Astrocyte of the cerebellum (primary cell): ENCODE data around the gene KCND3.

ENCODE experiments used
- DNase-seq: peaks from one replicate; pipeline ENCODE4 v3.0.0-alpha.2; 2011; ENCODE audit warnings: low read depth
- H3K4me3 ChIP-seq: 2 replicates; pipeline ENCODE4 v1.5.1; 2011; ENCODE audit warnings: mild to moderate bottlenecking, low read depth, low read length, moderate library complexity
- in situ Hi-C: cut with HindIII; loops from 2 replicates; pipeline ENCODE4 v1.10.0; 2017; ENCODE audit warnings: low sequenced_read_pairs
- TF ChIP-seq, protein P1 (sequence below): IDR thresholded peaks from 2 replicates; pipeline ENCODE4 v1.5.1; 2012; ENCODE audit warnings: low read length, low read depth, moderate library complexity, mild to moderate bottlenecking; ENCODE audit errors: missing control alignments

The KCND3 gene

DNA sequence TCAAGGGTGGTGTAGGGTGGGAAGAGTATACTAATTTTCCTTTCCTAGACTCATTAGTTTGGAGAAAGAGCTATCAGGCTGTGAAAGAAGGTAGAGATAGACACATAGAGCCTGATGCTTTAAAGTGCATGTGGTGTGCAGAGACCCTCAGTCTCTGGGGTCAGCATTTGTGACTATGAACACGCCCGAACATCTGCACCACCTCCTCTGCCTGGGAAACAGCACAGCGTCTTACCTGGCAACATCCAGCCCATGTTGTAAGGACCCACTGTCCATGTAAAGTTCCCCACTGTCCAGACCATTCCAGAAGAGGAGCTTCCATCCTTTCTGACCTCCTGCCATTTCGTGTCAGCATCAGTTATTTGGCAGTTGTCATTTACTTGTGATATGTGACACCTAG lies 83.4 kb downstream of the KCND3 start:
- DNase-seq = no peak
- in situ Hi-C loops = no loop called here
- TF ChIP-seq, protein P1, sequence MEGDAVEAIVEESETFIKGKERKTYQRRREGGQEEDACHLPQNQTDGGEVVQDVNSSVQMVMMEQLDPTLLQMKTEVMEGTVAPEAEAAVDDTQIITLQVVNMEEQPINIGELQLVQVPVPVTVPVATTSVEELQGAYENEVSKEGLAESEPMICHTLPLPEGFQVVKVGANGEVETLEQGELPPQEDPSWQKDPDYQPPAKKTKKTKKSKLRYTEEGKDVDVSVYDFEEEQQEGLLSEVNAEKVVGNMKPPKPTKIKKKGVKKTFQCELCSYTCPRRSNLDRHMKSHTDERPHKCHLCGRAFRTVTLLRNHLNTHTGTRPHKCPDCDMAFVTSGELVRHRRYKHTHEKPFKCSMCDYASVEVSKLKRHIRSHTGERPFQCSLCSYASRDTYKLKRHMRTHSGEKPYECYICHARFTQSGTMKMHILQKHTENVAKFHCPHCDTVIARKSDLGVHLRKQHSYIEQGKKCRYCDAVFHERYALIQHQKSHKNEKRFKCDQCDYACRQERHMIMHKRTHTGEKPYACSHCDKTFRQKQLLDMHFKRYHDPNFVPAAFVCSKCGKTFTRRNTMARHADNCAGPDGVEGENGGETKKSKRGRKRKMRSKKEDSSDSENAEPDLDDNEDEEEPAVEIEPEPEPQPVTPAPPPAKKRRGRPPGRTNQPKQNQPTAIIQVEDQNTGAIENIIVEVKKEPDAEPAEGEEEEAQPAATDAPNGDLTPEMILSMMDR = no peak

DNA sequence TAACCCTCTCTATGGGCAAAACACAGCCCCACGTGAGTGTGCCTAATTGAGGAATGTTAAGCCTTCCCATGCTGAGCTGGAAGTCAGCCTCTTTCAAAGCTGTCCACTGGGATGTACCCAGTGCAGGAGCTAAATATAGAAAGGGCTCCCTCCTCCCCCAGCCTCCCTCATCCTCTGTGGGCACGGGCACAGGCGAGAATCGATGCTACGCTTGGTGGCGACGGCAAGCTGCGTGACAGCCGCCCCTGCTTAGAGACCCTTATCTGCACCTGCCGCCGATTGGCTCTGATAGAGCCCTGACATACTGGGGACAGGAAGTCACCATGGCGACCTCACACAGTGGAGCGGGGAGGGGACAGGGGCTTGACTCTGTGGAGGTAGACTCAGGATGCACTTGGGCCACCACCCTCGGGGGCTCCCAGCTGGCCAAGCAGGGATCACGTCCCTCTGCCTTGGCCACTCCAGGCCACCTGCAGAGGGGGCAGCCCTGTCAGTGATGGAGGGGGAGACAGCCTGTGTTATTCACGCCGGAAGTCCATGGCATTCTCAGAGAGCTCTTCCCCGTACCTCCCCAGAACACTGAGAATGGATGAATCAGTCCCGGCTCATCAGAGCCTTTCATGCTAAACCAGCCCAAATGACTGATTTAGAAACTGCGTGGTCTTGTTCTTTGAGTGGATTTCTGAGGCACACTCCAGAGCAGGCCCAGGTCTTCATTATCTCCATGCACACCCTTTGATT lies 84.8 kb downstream of the KCND3 start:
- TF ChIP-seq, protein P1 = no peak
- DNase-seq = peak; percentile 23
- H3K4me3 ChIP-seq = no peak overlapping the region

More for the DNA sequence above, 83.4 kb downstream of the KCND3 start:
- no peak overlapping the region for H3K4me3 ChIP-seq

DNA sequence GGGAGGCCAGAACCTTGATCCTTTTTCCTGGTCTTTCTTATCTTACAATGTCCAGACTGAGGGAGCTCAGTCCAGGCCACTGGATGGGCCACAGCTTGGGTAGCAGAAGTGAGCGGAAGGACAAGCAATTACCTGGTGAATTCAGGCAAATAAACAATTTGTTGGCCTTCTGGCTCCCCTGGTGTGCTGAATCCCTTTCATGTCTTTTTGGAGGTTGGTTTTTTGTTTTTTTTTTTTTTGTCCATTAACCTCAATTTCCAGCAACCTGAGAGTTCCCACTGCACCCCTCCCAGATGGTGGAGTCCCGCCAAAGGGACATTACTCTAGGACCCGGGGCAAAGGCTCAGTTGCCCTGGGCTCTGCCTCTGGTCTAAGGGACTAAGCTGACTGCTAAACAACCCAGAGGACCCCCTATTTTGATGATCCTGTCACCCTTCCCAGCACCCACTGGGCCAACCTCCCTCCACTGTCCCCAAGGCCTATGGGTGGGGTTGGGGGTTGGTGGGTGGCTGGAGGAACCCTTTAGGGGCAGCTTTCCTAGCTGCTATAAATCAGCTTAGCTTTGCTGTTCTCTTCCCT lies 85.5 kb downstream of the KCND3 start:
- in situ Hi-C loops = no loop called here
- TF ChIP-seq, protein P1 = no peak

More for the DNA sequence above, 84.8 kb downstream of the KCND3 start:
- in situ Hi-C loops = no loop called here

DNA sequence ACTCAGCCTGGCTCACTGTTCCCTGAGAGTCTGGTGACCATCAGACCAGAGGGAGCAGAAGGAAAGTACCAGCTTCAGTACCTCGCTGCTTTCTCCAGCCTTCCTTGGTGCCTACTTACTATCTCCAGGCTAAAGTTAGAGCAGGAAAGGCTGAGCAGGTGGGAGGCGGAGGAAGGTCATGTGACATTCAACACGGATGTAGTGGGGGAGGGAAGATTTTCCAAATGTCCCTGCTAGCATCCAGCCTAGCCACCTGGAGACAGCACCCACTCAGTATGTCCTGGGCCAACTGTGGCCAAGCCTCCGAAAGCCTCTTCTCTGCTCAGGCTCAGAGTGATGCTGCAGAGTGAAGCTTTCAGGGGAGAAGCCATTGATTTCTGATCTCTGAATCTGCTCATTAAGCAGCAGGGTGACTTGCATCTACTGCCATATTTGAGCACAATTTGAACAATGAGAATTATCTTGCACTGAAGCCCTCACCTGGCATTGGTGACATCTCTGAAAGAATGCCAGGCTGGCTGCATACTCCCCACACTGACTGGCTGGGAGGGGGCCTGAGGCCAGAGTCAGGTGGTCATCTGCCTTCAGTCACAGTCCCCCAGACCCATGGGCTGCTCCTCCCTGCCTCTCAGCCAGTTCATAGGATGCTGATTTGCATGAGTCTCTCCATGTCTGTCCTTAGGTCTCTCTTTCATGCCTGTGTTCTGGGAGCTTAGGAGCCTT lies 86.2 kb downstream of the KCND3 start:
- DNase-seq = no peak
- in situ Hi-C loops = no loop called here
- H3K4me3 ChIP-seq = no peak overlapping the region
- TF ChIP-seq, protein P1 = no peak

More for the DNA sequence above, 85.5 kb downstream of the KCND3 start:
- H3K4me3 ChIP-seq = no peak overlapping the region
- DNase-seq = no peak

DNA sequence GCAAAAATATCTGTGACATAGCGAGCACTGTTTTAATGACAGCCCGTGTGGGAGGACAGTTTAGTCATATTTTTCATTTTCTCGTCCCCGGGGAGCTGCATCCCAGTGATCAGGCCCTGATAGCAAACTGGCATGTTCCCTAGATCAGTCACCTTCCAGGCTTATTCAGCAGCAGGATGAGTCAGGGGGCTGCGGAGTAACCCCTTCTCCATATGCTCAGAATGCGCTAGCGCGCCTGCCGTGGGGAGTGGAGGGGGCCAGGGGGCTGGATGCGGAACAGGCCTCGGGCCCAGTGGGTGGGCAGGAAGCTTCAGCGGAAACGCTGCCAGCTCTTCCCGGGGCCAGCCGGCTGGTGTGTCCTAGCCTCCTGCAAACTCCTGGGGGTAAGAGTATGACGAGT lies 94.0 kb downstream of the KCND3 start:
- in situ Hi-C loops = no loop called here
- no peak overlapping the region for H3K4me3 ChIP-seq
- no peak for DNase-seq
- TF ChIP-seq, protein P1 = no peak

DNA sequence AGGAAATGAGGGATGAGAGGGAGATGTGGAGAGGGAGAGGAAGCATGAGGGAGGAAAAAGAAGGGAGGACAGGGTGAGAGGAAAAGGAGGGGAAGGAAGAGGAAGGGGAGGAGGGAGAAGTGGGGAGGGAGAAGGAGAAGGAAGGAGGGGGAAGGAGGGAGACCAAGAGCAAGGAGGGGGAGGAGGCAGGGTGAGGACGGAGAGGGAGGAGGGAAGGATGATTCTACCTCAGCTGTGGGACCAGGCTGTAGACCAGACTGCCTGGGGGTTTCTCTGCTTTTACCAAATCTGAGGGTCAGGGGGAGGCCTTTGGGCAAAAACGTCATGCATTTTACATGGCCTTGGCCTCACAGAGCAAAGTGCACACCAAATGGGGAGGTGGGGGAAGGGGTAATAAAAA lies 94.5 kb downstream of the KCND3 start:
- in situ Hi-C loops = no loop called here
- no peak for DNase-seq
- H3K4me3 ChIP-seq = no peak overlapping the region
- TF ChIP-seq, protein P1 = no peak
